ENCODE results near the gene METTL17. TPM values are rescaled to one million over a fixed set of nuclear protein-coding genes. Genes with fewer than 3 reads are reported as not detected.

The METTL17 gene
- total and polyA plus RNA-seq, 10 donors = 58.9 to 119 (median 77.6) TPM

- intact Hi-C loops (cut with DNase I; ENCODE audit: low total_unique reads) = no loop called here
- no peaks in the 10 kb centered on the region for H3K9me3 ChIP-seq
- no peaks in the 10 kb centered on the region for H3K27me3 ChIP-seq (replicated peaks in 1 of 7)
- H3K36me3 ChIP-seq = no peaks in the 10 kb centered on the region
- TF ChIP-seq POLR2A (IDR thresholded peaks at IDR 0.05) = no peak
- TF ChIP-seq CTCF (IDR thresholded peaks at IDR 0.05 in 8 of 11, conservative IDR thresholded peaks at IDR 0.05 in 3 of 11) = no peak
- TF ChIP-seq POLR2AphosphoS5 (IDR thresholded peaks at IDR 0.05) = no peak
- H3K4me3 ChIP-seq = no peak overlapping the region
- no peak overlapping the region for H3K27ac ChIP-seq
- 81 to 94% (median 89%) methylated on average over 4 of the region's 4 CpGs for WGBS, 5 donors
- peaks cover 0 to 6% (median 2%) of the 10 kb centered on the region in 6 donors for H3K4me1 ChIP-seq
- no peak for DNase-seq
These were observed 43.4 kb downstream of the METTL17 start for GRCh38 chr14:21033133-21033698.

DNA sequence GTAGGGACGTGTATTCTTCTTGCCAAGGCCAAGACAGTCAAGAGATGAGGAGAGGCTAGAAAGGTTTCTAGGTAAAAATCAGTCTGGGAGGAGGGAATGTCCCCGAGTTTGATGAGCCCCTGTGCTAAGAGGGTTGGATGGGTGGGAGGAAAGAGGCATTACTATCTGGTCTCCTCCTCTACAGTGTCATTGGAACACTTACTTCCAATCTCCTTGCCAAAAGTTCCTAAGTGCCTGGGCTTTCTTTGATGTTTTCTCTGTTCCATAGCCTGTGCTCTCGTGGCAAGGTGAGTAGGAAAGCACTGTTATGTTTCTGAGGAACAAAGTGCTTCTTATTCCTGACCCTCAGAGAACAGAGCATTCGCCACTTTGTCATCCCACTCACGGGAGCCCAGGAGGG is 44.9 kb downstream of the METTL17 start, which contains the start of gene RNASE13:
Gene RNASE13, minus strand, starts transcription at position 101 of the 400 bp plus-strand sequence. CDS start 519 bp downstream, outside the sequence.
- 72 to 85% (median 77%) methylated on average over 5 of the region's 5 CpGs for whole genome bisulfite sequencing, 5 donors
- peaks cover 6 to 21% (median 15%) of the 10 kb centered on the region in 6 donors for H3K4me1 ChIP-seq
- no peak for DNase-seq
- H3K27ac ChIP-seq = no peak within 1 kb of the TSS
- no peak for TF ChIP-seq CTCF (IDR thresholded peaks at IDR 0.05 in 8 of 11, conservative IDR thresholded peaks at IDR 0.05 in 3 of 11)
- TF ChIP-seq POLR2AphosphoS5 (IDR thresholded peaks at IDR 0.05) = no peak
- no peak for TF ChIP-seq POLR2A (IDR thresholded peaks at IDR 0.05)
- intact Hi-C loops (cut with DNase I; ENCODE audit: low total_unique reads) = no loop called here
- H3K9me3 ChIP-seq = no peaks in the 10 kb centered on the region
- H3K4me3 ChIP-seq = no peak within 1 kb of the TSS
- H3K36me3 ChIP-seq = no peaks in the 10 kb centered on the region
- no peaks in the 10 kb centered on the region for H3K27me3 ChIP-seq (replicated peaks in 1 of 7)

GRCh38 chr14:21036751-21037150 is 47.0 kb downstream of the METTL17 start:
- WGBS, 5 donors = 84 to 96% (median 89%) methylated on average over 7 of the region's 7 CpGs
- no peak for DNase-seq
- Histone ChIP-seq H3K36me3 (no peaks in the 10 kb centered on the region), H3K4me3 (no peak overlapping the region), H3K27me3 (replicated peaks in 1 of 7) (no peaks in the 10 kb centered on the region), H3K27ac (peak overlapping the region in 1 of 8 donors; percentile 71), H3K9me3 (no peaks in the 10 kb centered on the region), H3K4me1 (peaks cover 9 to 28% (median 19%) of the 10 kb centered on the region in 6 donors)
- intact Hi-C loops (cut with DNase I; ENCODE audit: low total_unique reads) = no loop called here
- TF ChIP-seq CTCF (IDR thresholded peaks at IDR 0.05 in 8 of 11, conservative IDR thresholded peaks at IDR 0.05 in 3 of 11) (no peak), POLR2A (IDR thresholded peaks at IDR 0.05) (no peak), POLR2AphosphoS5 (IDR thresholded peaks at IDR 0.05) (no peak)

- peak overlapping the region in 3 of 8 donors; percentile 10 to 77 (median 71) for H3K27ac ChIP-seq
- DNase-seq = no peak
- H3K9me3 ChIP-seq = no peaks in the 10 kb centered on the region
- H3K4me1 ChIP-seq = peaks cover 9 to 28% (median 19%) of the 10 kb centered on the region in 6 donors
- no peak for TF ChIP-seq CTCF (IDR thresholded peaks at IDR 0.05 in 8 of 11, conservative IDR thresholded peaks at IDR 0.05 in 3 of 11)
- no peaks in the 10 kb centered on the region for H3K36me3 ChIP-seq
- WGBS, 5 donors = 81 to 92% (median 86%) methylated on average over 3 of the region's 3 CpGs
- H3K27me3 ChIP-seq (replicated peaks in 1 of 7) = no peaks in the 10 kb centered on the region
- intact Hi-C loops (cut with DNase I; ENCODE audit: low total_unique reads) = no loop called here
- H3K4me3 ChIP-seq = no peak overlapping the region
These were observed 47.4 kb downstream of the METTL17 start for GRCh38 chr14:21037156-21037555.
